IMR-90 (cell line): ENCODE measurements around the gene SYCN. TPM values are rescaled to one million over a fixed set of nuclear protein-coding genes. Genes with fewer than 3 reads are reported as not detected.

Experiments
- ATAC-seq: fragments of 200-7000 bp; cut with Tn5 transposase; 2 replicates; pipeline ENCODE4 v1.9.1; 2020; ENCODE audit warnings: low read depth, mild to moderate bottlenecking, moderate library complexity
- BruUV-seq: library from RNA; stranded (reverse); fragments of 400-500 nt; replicated peaks from 2 replicates; lab custom pipeline; 2021; lab: Mats Ljungman, UMichigan
- CTCF ChIA-PET: fragments of 300-600 bp; formaldehyde crosslinking; extraction: SDS; loops from one replicate; lab custom pipeline; 2021; ENCODE audit warnings: antibody characterized with exemption; lab: Yijun Ruan, JAX
- POLR2A ChIA-PET: fragments of 300-600 bp; sonication (Branson Sonifier 250); formaldehyde crosslinking; loops from one replicate; lab custom pipeline; 2022; ENCODE audit warnings: antibody characterized with exemption; ENCODE audit not compliant: unreplicated experiment; lab: Charles Lee
- DNase-seq: peaks from one replicate; pipeline ENCODE4 v3.0.0; 2013
- H2AFZ ChIP-seq: replicated peaks from 2 replicates; pipeline ENCODE3; 2013; ENCODE audit warnings: low read length, mild to moderate bottlenecking; ENCODE audit not compliant: poor library complexity
- H2AK5ac ChIP-seq: 2 replicates; pipeline ENCODE4 v1.6.1; 2013; ENCODE audit warnings: low read depth, low read length, inconsistent platforms
- H2AK9ac ChIP-seq: replicated peaks from 2 replicates; pipeline ENCODE3; 2013; ENCODE audit warnings: mild to moderate bottlenecking, low read depth, low read length, moderate library complexity; ENCODE audit not compliant: poor library complexity
- H2BK120ac ChIP-seq: 2 replicates; pipeline ENCODE4 v1.6.1; 2013; ENCODE audit warnings: low read depth, low read length, inconsistent platforms
- H2BK15ac ChIP-seq: 3 replicates; pipeline ENCODE4 v1.6.1; 2013; ENCODE audit warnings: low read depth, low read length, inconsistent platforms
- H2BK20ac ChIP-seq: 2 replicates; pipeline ENCODE4 v1.6.1; 2013; ENCODE audit warnings: low read depth, mild to moderate bottlenecking, inconsistent platforms, low read length, moderate library complexity
- H2BK5ac ChIP-seq: 2 replicates; pipeline ENCODE4 v1.6.1; 2013; ENCODE audit warnings: mild to moderate bottlenecking, low read depth, low read length, inconsistent platforms; ENCODE audit not compliant: poor library complexity, severe bottlenecking
- H3K14ac ChIP-seq: replicated peaks from 2 replicates; pipeline ENCODE4 v1.6.1; 2013; ENCODE audit warnings: low read depth, low read length, inconsistent platforms
- H3K18ac ChIP-seq: 2 replicates; pipeline ENCODE4 v1.6.1; 2013; ENCODE audit warnings: low read depth, low read length, control low read depth
- H3K23ac ChIP-seq: 2 replicates; pipeline ENCODE4 v1.6.1; 2013; ENCODE audit warnings: low read depth, low read length, inconsistent platforms
- H3K27ac ChIP-seq: 2 replicates; pipeline ENCODE4 v1.5.1; 2013; ENCODE audit warnings: mild to moderate bottlenecking, control low read depth, low read length; ENCODE audit not compliant: insufficient read depth
- H3K27me3 ChIP-seq: 2 replicates; pipeline ENCODE4 v1.6.1; 2013; ENCODE audit warnings: low read length; ENCODE audit not compliant: control insufficient read depth, insufficient read depth
- H3K36me3 ChIP-seq: 2 replicates; pipeline ENCODE4 v1.6.1; 2013; ENCODE audit warnings: low read length, mixed read lengths; ENCODE audit not compliant: control insufficient read depth, insufficient read depth
- H3K4ac ChIP-seq: 2 replicates; pipeline ENCODE4 v1.6.1; 2013; ENCODE audit warnings: low read depth, low read length, inconsistent platforms
- H3K4me1 ChIP-seq: 2 replicates; pipeline ENCODE4 v1.6.1; 2013; ENCODE audit warnings: low read length, mixed read lengths; ENCODE audit not compliant: control insufficient read depth, insufficient read depth
- H3K4me2 ChIP-seq: 2 replicates; pipeline ENCODE4 v1.6.1; 2013; ENCODE audit warnings: low read depth, mild to moderate bottlenecking, control low read depth, low read length, moderate library complexity
- H3K4me3 ChIP-seq: 2 replicates; pipeline ENCODE4 v1.5.1; 2013; ENCODE audit warnings: low read depth, mild to moderate bottlenecking, control low read depth, low read length, moderate library complexity; ENCODE audit not compliant: insufficient read depth
- H3K56ac ChIP-seq: 2 replicates; pipeline ENCODE4 v1.6.1; 2013; ENCODE audit warnings: low read length, inconsistent platforms; ENCODE audit not compliant: insufficient read depth; ENCODE audit errors: extremely low read depth
- H3K79me1 ChIP-seq, 2 experiments: 2 replicates each; pipeline ENCODE4 v1.6.1; 2013; ENCODE audit warnings: low read length in 2 of 2, inconsistent platforms in 1 of 2, low read depth in 1 of 2
- H3K9ac ChIP-seq: 2 replicates; pipeline ENCODE4 v1.6.1; 2013; ENCODE audit warnings: low read depth, low read length, control low read depth
- H3K9me1 ChIP-seq: 2 replicates; pipeline ENCODE4 v1.6.1; 2013; ENCODE audit warnings: low read length, inconsistent platforms; ENCODE audit not compliant: insufficient read depth
- H3K9me3 ChIP-seq: 2 replicates; pipeline ENCODE4 v1.6.1; 2013; ENCODE audit warnings: low read length; ENCODE audit not compliant: control insufficient read depth, insufficient read depth
- H4K20me1 ChIP-seq: 2 replicates; pipeline ENCODE4 v1.6.1; 2013; ENCODE audit warnings: low read length, inconsistent platforms; ENCODE audit not compliant: insufficient read depth
- H4K5ac ChIP-seq: 2 replicates; pipeline ENCODE4 v1.6.1; 2013; ENCODE audit warnings: mild to moderate bottlenecking, low read depth, low read length, control low read depth
- H4K8ac ChIP-seq, 2 experiments: 2 replicates each; pipeline ENCODE4 v1.6.1; 2013; ENCODE audit warnings: low read depth in 2 of 2, low read length in 2 of 2, control low read depth in 1 of 2, inconsistent platforms in 1 of 2
- H4K91ac ChIP-seq: 2 replicates; pipeline ENCODE4 v1.6.1; 2013; ENCODE audit warnings: low read depth, low read length, inconsistent platforms; ENCODE audit not compliant: insufficient read depth
- BHLHE40 ChIP-seq: fragments of 150-350 bp; IDR thresholded peaks from 2 replicates; pipeline ENCODE4 v1.6.1; 2016; ENCODE audit warnings: mild to moderate bottlenecking, low read depth, low read length
- CEBPB ChIP-seq: IDR thresholded peaks from 2 replicates; pipeline ENCODE4 v1.6.1; 2012; ENCODE audit warnings: low read depth, low read length, improper control_type of control experiment
- ELK1 ChIP-seq: fragments of 150-350 bp; IDR thresholded peaks from 2 replicates; pipeline ENCODE4 v1.6.1; 2016; ENCODE audit warnings: low read depth, mild to moderate bottlenecking, low read length, moderate library complexity, borderline replicate concordance
- FOS ChIP-seq: fragments of 150-350 bp; IDR thresholded peaks from 2 replicates; pipeline ENCODE4 v1.6.1; 2016; ENCODE audit warnings: low read depth, low read length
- MAFK ChIP-seq: IDR thresholded peaks from 2 replicates; pipeline ENCODE4 v1.6.1; 2012; ENCODE audit warnings: low read depth, low read length, improper control_type of control experiment
- MAZ ChIP-seq: IDR thresholded peaks from 2 replicates; pipeline ENCODE4 v1.6.1; 2012; ENCODE audit warnings: low read depth, mild to moderate bottlenecking, low read length, improper control_type of control experiment, moderate library complexity, borderline replicate concordance
- MXI1 ChIP-seq: IDR thresholded peaks from 2 replicates; pipeline ENCODE4 v1.6.1; 2012; ENCODE audit warnings: low read depth, mild to moderate bottlenecking, low read length, moderate library complexity, borderline replicate concordance
- NFE2L2 ChIP-seq: fragments of 150-350 bp; IDR thresholded peaks from 2 replicates; pipeline ENCODE4 v1.6.1; 2016; ENCODE audit warnings: low read depth, mild to moderate bottlenecking, low read length
- POLR2A ChIP-seq: IDR thresholded peaks from 2 replicates; pipeline ENCODE4 v1.6.1; 2012; ENCODE audit warnings: mild to moderate bottlenecking, low read depth, low read length
- RAD21 ChIP-seq: IDR thresholded peaks from 2 replicates; pipeline ENCODE4 v1.6.1; 2012; ENCODE audit warnings: low read length, improper control_type of control experiment
- RCOR1 ChIP-seq: IDR thresholded peaks from 2 replicates; pipeline ENCODE4 v1.6.1; 2012; ENCODE audit warnings: mild to moderate bottlenecking, low read length, improper control_type of control experiment; ENCODE audit not compliant: insufficient replicate concordance
- RFX5 ChIP-seq: IDR thresholded peaks from 2 replicates; pipeline ENCODE4 v1.8.0; 2012; ENCODE audit warnings: low read depth, mild to moderate bottlenecking, low read length, moderate library complexity
- WGBS, 2 experiments: methylation state at CpG; one replicate each; pipeline versions ENCODE4 v1.1.5 to v1.1.7; 2013; ENCODE audit warnings: missing lambda C conversion rate in 2 of 2; ENCODE audit not compliant: insufficient read length in 1 of 2; ENCODE audit errors: extremely low coverage in 2 of 2; 5-methylcytosine and 5-hydroxymethylcytosine counted together
- dilution Hi-C: fragments of 300-500 bp; cut with HindIII; formaldehyde crosslinking; loops from one replicate; pipeline ENCODE4 v1.14.3; 2018; ENCODE audit warnings: low sequenced_read_pairs; ENCODE audit not compliant: unreplicated experiment
- in situ Hi-C: fragments of 300-500 bp; cut with MboI; formaldehyde crosslinking; loops from 3 replicates; pipeline ENCODE4 v1.14.3; 2019; ENCODE audit warnings: low sequenced_read_pairs, inconsistent platforms, mixed read lengths
- intact Hi-C: fragments of 100-400 bp; cut with micrococcal nuclease; formaldehyde crosslinking; loops from 2 replicates; pipeline ENCODE4 v1.10.0; 2022
- polyA plus RNA-seq, 3 experiments: library from polyadenylated mRNA; depleted of rRNA; stranded (reverse); fragments of >200 nt; gene quantifications; 2 replicates each; pipeline ENCODE4 v1.2.3, GENCODE V29; 2012; ENCODE audit warnings: low replicate concordance in 1 of 3
- total RNA-seq: library from RNA; depleted of rRNA; stranded (reverse); fragments of >200 nt; gene quantifications from 2 replicates; pipeline ENCODE4 v1.2.3, GENCODE V29; 2012
- TF ChIP-seq, protein P1 (sequence below): conservative IDR thresholded peaks from 2 replicates; pipeline ENCODE4 v1.5.1; 2012; ENCODE audit warnings: mild to moderate bottlenecking, low read depth, low read length, improper control_type of control experiment

SYCN gene
- total and polyA plus RNA-seq, 2 of the 4 experiments (the other 2 are of a cell fraction) = not detected

- no peak overlapping the region for H3K9ac ChIP-seq
- ATAC-seq (no peak), DNase-seq (no peak)
- H3K4me1 ChIP-seq = no peaks in the 10 kb centered on the region
- 100% methylated on average over 1 of the region's 7 CpGs; no CpG with 5 or more reads in 1 of the 2 experiments for WGBS, 2 experiments
- CTCF ChIA-PET = no interaction called here
- TF ChIP-seq FOS (no peak), MXI1 (no peak), ELK1 (no peak), RCOR1 (no peak), MAZ (no peak), RFX5 (no peak), POLR2A (no peak), CEBPB (no peak), RAD21 (no peak), MAFK (no peak), BHLHE40 (no peak), NFE2L2 (no peak)
- TF ChIP-seq, protein P1, sequence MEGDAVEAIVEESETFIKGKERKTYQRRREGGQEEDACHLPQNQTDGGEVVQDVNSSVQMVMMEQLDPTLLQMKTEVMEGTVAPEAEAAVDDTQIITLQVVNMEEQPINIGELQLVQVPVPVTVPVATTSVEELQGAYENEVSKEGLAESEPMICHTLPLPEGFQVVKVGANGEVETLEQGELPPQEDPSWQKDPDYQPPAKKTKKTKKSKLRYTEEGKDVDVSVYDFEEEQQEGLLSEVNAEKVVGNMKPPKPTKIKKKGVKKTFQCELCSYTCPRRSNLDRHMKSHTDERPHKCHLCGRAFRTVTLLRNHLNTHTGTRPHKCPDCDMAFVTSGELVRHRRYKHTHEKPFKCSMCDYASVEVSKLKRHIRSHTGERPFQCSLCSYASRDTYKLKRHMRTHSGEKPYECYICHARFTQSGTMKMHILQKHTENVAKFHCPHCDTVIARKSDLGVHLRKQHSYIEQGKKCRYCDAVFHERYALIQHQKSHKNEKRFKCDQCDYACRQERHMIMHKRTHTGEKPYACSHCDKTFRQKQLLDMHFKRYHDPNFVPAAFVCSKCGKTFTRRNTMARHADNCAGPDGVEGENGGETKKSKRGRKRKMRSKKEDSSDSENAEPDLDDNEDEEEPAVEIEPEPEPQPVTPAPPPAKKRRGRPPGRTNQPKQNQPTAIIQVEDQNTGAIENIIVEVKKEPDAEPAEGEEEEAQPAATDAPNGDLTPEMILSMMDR = no peak
- H2BK5ac ChIP-seq = no peak overlapping the region
- H3K9me1 ChIP-seq = no peaks in the 10 kb centered on the region
- no peak overlapping the region for H3K18ac ChIP-seq
- no peak overlapping the region for H3K4me3 ChIP-seq
- peaks cover 61% of the 10 kb centered on the region for H3K36me3 ChIP-seq
- no peak overlapping the region for H3K14ac ChIP-seq
- intact Hi-C loops = no loop called here
- no peak overlapping the region for H3K4me2 ChIP-seq
- no peak overlapping the region for H3K27ac ChIP-seq
- H3K9me3 ChIP-seq = no peaks in the 10 kb centered on the region
- no peaks in the 10 kb centered on the region for H3K27me3 ChIP-seq
- no peak overlapping the region for H2AK9ac ChIP-seq
- no peak overlapping the region for H2AK5ac ChIP-seq
- no peak overlapping the region for H4K5ac ChIP-seq
- H2BK20ac ChIP-seq = no peak overlapping the region
- no peak overlapping the region for H3K56ac ChIP-seq
- H2BK120ac ChIP-seq = no peak overlapping the region
- H3K23ac ChIP-seq = no peak overlapping the region
- no peak overlapping the region for H2BK15ac ChIP-seq
- no peak overlapping the region for H4K91ac ChIP-seq
- no peak overlapping the region for H3K4ac ChIP-seq
- no peak overlapping the region for H4K8ac ChIP-seq
- no peaks in the 10 kb centered on the region for H4K20me1 ChIP-seq
- H3K79me1 ChIP-seq = no peaks in the 10 kb centered on the region
- no TSS peak for BruUV-seq
- in situ Hi-C loops = no loop called here
- no peak overlapping the region for H2AFZ ChIP-seq
- dilution Hi-C loops = no loop called here
- POLR2A ChIA-PET = no interaction called here
Measured at GRCh38 chr19:39175564-39175963, 28.5 kb downstream of the SYCN start.
